Measurements from ENCODE around the gene DZIP3. TPM values are rescaled to one million over a fixed set of nuclear protein-coding genes. Genes with fewer than 3 reads are reported as not detected.

DZIP3 gene
- total and polyA plus RNA-seq, 2 of the 8 experiments (the other 6 are each of a cell fraction or from before 2014, with no cell fraction given), result 10.4 to 24.3 TPM

DNA sequence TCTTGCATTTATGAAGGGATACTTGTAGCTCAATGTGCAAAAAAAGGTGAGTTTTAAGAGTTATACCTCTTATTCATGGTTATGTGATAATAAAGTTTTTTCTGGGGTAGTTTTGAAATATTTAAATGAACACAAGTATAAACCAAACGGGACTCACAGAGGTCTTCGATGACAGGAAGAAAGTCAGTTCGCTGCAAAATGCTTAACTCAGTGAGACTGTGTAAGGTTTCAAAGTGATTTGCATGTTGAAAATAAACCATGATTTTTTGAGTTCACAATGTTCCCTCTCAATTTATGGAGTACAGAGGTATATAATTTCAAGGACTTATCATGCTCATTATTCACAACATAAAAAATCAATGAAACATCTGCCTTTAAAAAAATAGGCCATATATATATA is 42.8 kb upstream of the DZIP3 start:
- H2BK15ac ChIP-seq (ENCODE audit: low read length), result no peak overlapping the region
- H2BK120ac ChIP-seq (replicated peaks; ENCODE audit: low read depth, low read length), result no peak overlapping the region
- CTCF ChIA-PET (ENCODE audit: partially characterized antibody), result interaction anchor here (0.6 kb wide), 1 partner anchor 609 kb away, joined by 3 read pairs; no protein-coding TSS in a partner anchor
- H2BK12ac ChIP-seq (ENCODE audit: low read depth, low read length), result no peak overlapping the region
- H4K91ac ChIP-seq (replicated peaks; ENCODE audit: insufficient read length, low read length), result no peak overlapping the region
- 93% methylated on average over 3 of the region's 3 CpGs; no CpG with 5 or more reads in 1 of the 2 experiments for WGBS, 2 experiments (ENCODE audit: extremely low coverage in 1 of 2, insufficient coverage in 1 of 2, insufficient read length in 1 of 2, insufficient replicate concordance in 2 of 2, low coverage in 1 of 2, low lambda C conversion rate in 2 of 2, missing lambda C conversion rate in 1 of 2)
- FAIRE-seq (no peak), DNase-seq (ENCODE audit: low read depth in 1 of 2, low spot score in 2 of 2) (no peak)
- H2AFZ ChIP-seq (ENCODE audit: low read length), result no peak overlapping the region
- H4K20me1 ChIP-seq (replicated peaks in 1 of 2; ENCODE audit: control insufficient read depth in 1 of 2, insufficient read depth in 2 of 2, low read length in 2 of 2), result no peaks in the 10 kb centered on the region
- H3K36me3 ChIP-seq (ENCODE audit: control insufficient read depth in 2 of 4, insufficient read depth in 4 of 4, low read length in 3 of 4), result peaks cover 0 to 47% (median 11%) of the 10 kb centered on the region in 4 experiments
- no peaks in the 10 kb centered on the region for H3K79me2 ChIP-seq (ENCODE audit: control insufficient read depth in 1 of 2, insufficient read depth in 2 of 2, low read length in 2 of 2)
- no peak overlapping the region for H2AK5ac ChIP-seq (ENCODE audit: low read depth, low read length)
- no peak overlapping the region for H3K23ac ChIP-seq (ENCODE audit: insufficient read length)
- H3K4me1 ChIP-seq (replicated peaks in 1 of 4; ENCODE audit: control insufficient read depth in 3 of 4, insufficient read depth in 4 of 4, low read length in 3 of 4), result no peaks in the 10 kb centered on the region
- H3K79me1 ChIP-seq (ENCODE audit: low read depth, low read length), result no peaks in the 10 kb centered on the region
- no peaks in the 10 kb centered on the region for H3K27me3 ChIP-seq (replicated peaks in 1 of 4; ENCODE audit: control insufficient read depth in 3 of 4, extremely low read depth in 1 of 4, insufficient read depth in 3 of 4, low read length in 3 of 4)
- TF ChIP-seq ATF3 (IDR thresholded peaks at IDR 0.05; ENCODE audit: insufficient read depth, low read depth, low read length) (no peak), KDM5A (IDR thresholded peaks at IDR 0.05; ENCODE audit: low read length) (no peak), JUN (IDR thresholded peaks at IDR 0.05; ENCODE audit: low read depth, low read length) (no peak), SIX5 (IDR thresholded peaks at IDR 0.05; ENCODE audit: low read depth, low read length) (no peak), JUND (IDR thresholded peaks at IDR 0.05; ENCODE audit: low read length) (no peak), TAF1 (IDR thresholded peaks at IDR 0.05; ENCODE audit: low read depth, low read length) (no peak), CHD2 (IDR thresholded peaks at IDR 0.05; ENCODE audit: low read length) (no peak), EGR1 (IDR thresholded peaks at IDR 0.05; ENCODE audit: borderline replicate concordance, low read depth, low read length) (no peak), SP1 (IDR thresholded peaks at IDR 0.05; ENCODE audit: low read depth, low read length) (no peak), BACH1 (IDR thresholded peaks at IDR 0.05; ENCODE audit: low read length) (no peak), HDAC6 (IDR thresholded peaks at IDR 0.05; ENCODE audit: low read depth, low read length) (no peak)
- TF ChIP-seq, protein P1, sequence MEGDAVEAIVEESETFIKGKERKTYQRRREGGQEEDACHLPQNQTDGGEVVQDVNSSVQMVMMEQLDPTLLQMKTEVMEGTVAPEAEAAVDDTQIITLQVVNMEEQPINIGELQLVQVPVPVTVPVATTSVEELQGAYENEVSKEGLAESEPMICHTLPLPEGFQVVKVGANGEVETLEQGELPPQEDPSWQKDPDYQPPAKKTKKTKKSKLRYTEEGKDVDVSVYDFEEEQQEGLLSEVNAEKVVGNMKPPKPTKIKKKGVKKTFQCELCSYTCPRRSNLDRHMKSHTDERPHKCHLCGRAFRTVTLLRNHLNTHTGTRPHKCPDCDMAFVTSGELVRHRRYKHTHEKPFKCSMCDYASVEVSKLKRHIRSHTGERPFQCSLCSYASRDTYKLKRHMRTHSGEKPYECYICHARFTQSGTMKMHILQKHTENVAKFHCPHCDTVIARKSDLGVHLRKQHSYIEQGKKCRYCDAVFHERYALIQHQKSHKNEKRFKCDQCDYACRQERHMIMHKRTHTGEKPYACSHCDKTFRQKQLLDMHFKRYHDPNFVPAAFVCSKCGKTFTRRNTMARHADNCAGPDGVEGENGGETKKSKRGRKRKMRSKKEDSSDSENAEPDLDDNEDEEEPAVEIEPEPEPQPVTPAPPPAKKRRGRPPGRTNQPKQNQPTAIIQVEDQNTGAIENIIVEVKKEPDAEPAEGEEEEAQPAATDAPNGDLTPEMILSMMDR (IDR thresholded peaks at IDR 0.05; ENCODE audit: control extremely low read depth in 1 of 3, insufficient read depth in 1 of 3, low read depth in 1 of 3, low read length in 3 of 3), result no peak
- H2BK5ac ChIP-seq (ENCODE audit: low read depth, low read length), result no peak overlapping the region
- H3K14ac ChIP-seq (ENCODE audit: insufficient read length), result no peak overlapping the region
- H4K5ac ChIP-seq (ENCODE audit: insufficient read length, low read depth, low read length), result no peak overlapping the region
- H3K27ac ChIP-seq (ENCODE audit: low read depth, low read length), result no peak overlapping the region
- no peak overlapping the region for H3K9ac ChIP-seq (replicated peaks in 1 of 4; ENCODE audit: extremely low read depth in 1 of 4, low read depth in 3 of 4, low read length in 3 of 4)
- no peak overlapping the region for H3K4me3 ChIP-seq (ENCODE audit: extremely low read depth in 1 of 4, insufficient read depth in 2 of 4, low read depth in 3 of 4, low read length in 4 of 4)
- no peak overlapping the region for H4K8ac ChIP-seq (ENCODE audit: extremely low read depth, insufficient read depth, low read length)
- no peak overlapping the region for H3K18ac ChIP-seq (ENCODE audit: extremely low read depth, low read length)
- H3K9me3 ChIP-seq (ENCODE audit: insufficient read depth in 2 of 2, low read depth in 1 of 2, low read length in 1 of 2), result 0 out of 4 replicates have a peak, but pooled peaks cover 0 to 7% of the 10 kb centered on the region in 2 experiments
- no peaks in the 10 kb centered on the region for H3K23me2 ChIP-seq (ENCODE audit: low read depth, low read length)
- H3K4me2 ChIP-seq (ENCODE audit: insufficient read depth in 1 of 2, low read depth in 2 of 2, low read length in 2 of 2), result no peak overlapping the region
- POLR2A ChIA-PET (ENCODE audit: partially characterized antibody), result interaction anchor here (1.5 kb wide), 1 partner anchor 10 kb away, joined by 8 read pairs; no protein-coding TSS in a partner anchor
- H3K56ac ChIP-seq (replicated peaks; ENCODE audit: insufficient read length, low read depth, low read length), result no peak overlapping the region
- no peak overlapping the region for H3K4ac ChIP-seq (replicated peaks; ENCODE audit: insufficient read length, low read depth, low read length)
- no peak overlapping the region for H2BK20ac ChIP-seq (ENCODE audit: low read length)

All from H1 (cell line).